GOT3 (cell line): Measurements from ENCODE around the gene CD34.

ENCODE experiments used
- DNase-seq: peaks from one replicate; lab custom pipeline; 2025; ENCODE audit warnings: mixed read lengths; lab: John Stamatoyannopoulos, UW

CD34 gene

GRCh38 chr1:207873055-207873890 lies 37.7 kb downstream of the CD34 start:
- no peak for DNase-seq

DNA sequence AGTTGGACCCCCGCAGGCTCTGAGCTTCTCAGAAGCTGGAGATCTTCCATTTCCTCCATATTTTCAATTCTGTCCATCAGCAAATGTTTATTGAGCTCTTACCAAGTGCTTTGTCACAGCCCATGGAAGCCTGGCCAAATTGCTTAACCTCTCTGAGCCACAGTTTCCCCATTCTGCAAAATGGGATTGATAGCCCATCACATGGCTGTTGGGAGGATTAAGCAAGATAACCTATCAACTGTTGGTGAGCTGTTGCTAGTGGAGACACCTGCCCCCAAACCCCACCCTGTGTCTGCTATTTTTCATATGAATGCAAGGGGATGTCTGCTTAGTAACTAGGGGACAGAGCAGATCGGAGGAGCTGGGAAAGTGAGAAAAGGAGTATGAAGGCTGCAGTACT lies 38.3 kb downstream of the CD34 start:
- no peak for DNase-seq

- DNase-seq = no peak
Observed at GRCh38 chr1:207871117-207871649, 39.7 kb downstream of the CD34 start.

GRCh38 chr1:207870306-207871031 lies 40.5 kb downstream of the CD34 start:
- DNase-seq = no peak

DNA sequence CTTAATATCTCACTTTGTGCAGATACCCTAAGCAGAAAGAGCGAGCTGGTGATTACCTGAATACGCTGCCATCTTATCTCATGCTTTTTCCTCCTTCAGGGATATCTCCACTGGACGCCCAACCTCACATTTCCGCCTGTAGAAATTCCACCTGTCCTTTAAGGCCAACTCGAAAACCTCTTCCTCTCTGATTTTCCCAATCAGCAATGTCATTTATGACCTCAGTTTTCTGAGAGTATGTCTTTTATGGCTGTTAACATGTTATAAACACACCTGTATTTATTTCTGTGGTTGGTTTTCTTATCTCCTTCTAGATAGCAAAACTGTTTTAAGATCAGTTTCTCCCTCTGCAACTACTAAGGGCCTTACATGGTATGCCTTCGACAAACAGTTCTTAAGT lies 41.1 kb downstream of the CD34 start:
- DNase-seq = no peak

- peak; percentile 38 for DNase-seq
Observed at GRCh38 chr1:207868774-207869721, 41.9 kb downstream of the CD34 start.

GRCh38 chr1:207868251-207868773 lies 42.6 kb downstream of the CD34 start:
- DNase-seq = no peak

- DNase-seq = no peak
Observed at GRCh38 chr1:207867136-207868109, 43.5 kb downstream of the CD34 start.

DNA sequence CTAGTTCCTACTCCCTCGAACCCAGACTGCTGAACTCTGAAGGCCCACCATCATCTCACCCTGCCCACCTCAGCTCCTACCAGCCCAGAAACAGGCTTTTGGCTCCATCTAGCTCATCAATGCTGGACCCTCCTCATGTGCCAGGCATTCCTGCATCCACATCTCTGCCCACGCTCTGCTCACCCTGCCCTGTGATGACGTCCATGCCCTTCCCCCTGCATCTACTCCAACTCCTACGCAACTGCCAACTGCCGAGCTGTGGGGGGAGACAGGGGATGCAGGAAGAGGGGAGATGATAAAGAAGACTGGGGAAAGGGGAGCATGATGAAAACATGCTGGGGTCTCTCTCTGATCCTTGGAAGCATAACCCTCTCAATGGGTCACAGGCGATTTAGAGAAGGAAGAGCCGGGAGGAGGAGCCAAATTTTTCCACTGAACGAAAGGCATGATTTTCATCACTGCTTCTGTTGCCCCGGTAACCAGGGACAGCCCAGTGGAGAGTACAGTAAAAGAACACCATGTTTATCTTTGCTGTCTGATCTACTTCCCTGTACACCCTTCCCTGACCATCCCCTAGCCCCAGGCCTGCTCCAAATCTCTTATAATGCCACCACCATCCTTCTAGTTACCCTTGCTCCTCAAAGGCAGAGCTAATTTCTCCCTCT lies 44.3 kb downstream of the CD34 start:
- no peak for DNase-seq

DNA sequence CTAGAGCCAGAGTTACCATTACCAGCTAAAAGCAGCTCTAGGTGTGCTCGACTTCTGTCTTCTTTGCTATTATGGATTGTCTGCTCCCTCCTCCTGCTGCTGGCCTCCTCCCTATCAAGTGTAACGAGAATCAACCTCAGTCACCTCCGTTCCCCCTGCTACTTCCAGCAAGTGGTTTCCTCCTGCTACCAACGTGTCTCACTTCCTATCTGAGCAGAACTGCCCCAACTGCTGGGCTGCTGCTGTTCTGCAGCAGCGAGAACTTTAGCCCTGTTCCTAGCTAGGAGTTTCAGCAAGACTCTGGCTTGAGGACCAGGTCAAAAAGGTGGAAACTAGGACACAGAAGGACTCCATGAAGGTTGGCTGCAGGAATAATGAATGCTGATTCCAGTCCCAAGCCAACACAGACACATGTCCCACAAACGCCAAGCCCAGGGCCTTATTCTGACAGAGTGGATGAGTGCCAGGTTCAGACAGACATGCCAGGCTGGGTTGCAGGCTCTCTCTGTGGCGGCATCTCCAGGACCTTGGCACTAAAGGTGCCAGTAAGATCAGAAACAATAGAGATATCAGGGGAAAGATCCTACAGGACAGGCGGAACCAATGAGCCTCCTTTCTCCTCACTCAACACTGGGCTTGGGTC lies 46.9 kb downstream of the CD34 start:
- DNase-seq = no peak

DNA sequence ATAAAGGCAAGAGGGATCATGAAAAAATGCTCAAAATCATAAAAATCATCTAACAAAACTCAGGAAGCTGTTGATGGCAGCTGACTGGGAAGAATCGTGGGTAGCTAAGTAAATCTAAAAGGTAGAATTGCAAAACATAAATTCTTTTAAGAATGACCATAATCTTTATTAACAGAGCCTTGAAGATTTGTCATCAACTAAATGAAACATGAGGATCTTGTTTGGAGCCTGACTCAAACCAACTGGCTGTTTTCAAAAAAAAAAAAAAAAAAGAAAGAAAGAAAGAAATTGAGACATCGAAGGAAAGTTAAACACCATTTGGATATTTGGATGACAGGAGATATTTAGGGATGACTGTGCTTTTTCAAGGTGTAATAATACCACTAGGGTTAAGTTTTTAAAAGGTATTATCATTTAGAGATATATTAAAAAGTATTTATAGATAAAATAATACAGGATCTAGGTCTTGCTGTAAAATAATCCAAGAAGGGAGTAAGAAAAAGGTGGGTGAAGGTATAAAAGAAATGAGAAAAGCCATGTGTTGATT lies 48.6 kb downstream of the CD34 start:
- no peak for DNase-seq

DNA sequence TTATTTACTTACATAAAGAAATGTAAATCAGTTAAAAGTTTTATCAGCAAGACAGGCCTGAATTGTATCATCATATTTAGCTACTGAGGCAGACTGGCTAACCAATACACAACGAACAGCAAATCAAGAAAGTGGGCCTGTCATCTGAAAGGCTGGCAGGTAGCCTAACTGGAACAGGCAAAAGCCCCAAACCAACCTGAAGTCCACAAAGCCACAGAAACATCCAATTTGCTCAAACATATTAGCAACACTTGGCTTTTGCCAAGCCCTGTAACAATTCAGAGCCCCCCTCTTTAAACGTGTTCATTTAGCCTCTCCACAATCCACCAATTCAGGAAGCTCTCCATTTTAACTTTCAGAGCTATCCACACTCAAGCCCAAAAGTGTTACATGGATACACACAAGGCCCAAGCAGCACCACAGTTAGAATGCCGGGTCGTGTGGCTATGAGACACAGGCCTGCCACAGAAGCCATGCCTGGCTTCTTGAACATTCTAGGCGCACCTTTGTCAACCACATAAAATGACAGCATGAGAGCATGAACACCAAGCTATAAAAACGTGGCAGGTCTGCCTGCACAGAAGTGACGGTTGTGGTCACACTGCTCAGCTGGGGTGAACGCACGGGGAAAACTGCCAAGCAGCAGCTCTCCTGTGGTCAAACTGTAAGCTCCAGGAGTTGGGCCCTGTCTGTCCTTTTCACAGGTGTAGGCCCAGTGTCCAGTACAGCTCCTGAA lies 49.3 kb downstream of the CD34 start:
- no peak for DNase-seq

DNA sequence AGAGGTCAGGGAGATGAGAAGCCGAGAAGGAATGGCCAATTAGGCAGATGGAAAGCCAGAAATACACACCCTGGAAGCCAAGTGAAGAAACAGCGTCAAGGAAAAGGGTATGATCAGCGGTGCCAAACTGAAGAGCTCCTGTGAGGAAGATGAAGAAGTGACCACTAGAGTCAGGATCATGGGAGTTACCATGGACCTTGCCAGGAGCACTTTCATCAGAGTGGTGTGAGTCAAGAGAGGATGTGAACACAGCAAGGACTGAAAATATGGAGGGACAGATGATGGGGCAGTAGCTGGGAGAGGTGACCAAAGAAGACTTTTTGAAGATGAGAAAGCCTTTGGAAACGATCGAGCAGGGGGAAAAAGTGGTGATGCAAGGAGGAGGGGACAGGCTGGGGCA lies 50.4 kb downstream of the CD34 start:
- no peak for DNase-seq

DNA sequence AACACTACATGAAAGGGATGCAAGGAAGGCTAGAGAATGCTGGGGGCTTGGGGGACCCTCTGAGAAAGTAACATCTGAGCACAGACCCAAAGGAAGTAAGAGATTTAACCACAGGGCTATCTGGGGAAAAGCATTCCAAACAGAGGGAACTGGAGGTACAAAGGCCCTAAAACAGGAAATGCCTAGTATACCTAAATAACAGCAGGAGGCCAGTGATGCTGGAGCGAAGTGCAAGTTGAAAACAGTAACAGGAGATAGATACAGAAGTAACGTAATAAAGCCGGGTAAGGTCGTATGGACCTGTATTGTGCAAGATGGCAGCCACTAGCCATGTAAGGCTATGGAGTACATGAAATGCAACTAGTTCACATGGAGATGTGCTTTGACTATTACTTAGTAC lies 52.1 kb downstream of the CD34 start:
- DNase-seq = no peak

DNA sequence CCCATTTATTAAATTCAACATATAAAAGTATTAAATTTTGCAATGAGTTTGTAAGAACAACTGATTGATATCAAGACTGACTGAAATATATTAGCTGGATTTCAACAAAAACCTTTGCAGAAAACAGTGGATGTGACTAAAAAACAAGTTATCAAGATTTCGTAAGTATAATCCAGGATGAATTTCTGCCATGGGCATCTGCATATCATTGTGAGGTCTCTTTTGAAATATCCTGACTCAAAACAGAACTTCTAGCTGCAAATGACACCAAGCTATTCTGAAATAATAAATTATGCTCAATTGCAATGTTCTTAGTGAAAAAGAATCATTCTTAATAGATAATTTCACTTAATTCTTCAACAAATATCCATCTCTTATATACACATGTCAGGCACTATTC lies 52.6 kb downstream of the CD34 start:
- DNase-seq = no peak

- DNase-seq = no peak
Observed at GRCh38 chr1:207857447-207857846, 53.5 kb downstream of the CD34 start.

- DNase-seq = no peak
Observed at GRCh38 chr1:207856276-207857023, 54.5 kb downstream of the CD34 start.

DNA sequence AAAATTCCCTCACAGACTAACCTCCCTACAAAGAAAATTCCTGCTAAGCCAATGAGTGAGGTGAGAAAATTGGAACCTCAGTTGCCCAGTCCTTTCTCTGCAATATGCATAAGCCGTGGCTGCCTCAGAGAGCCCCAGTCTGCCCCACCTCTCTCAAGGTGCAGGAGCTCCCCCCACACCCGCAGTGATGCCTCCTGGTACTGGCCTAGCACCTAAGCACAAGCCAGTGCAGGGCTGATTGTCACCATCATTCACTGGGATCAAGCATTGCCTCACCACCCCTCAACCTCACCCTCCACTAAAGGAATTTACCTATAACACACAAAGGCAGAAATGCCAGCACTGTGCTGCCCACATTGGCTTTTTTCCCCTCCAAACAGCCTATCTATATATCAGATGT lies 56.9 kb downstream of the CD34 start:
- DNase-seq = no peak
